Liver (tissue), 3 donors: Measurements from ENCODE around the gene SPATS1.

ENCODE experiments used
- CTCF ChIP-seq: fragments of 150-350 bp; IDR thresholded peaks from 2 replicates; pipeline ENCODE4 v1.5.1; 2017; ENCODE audit warnings: improper control_type of control experiment, low read depth, low read length; ENCODE audit not compliant: missing input control
- GABPA ChIP-seq, 2 donors: IDR thresholded peaks in 1 of 2; conservative IDR thresholded peaks in 1 of 2; 2 replicates each; pipeline ENCODE4 v1.6.1; 2016; ENCODE audit warnings: antibody characterized with exemption in 2 of 2, mild to moderate bottlenecking in 1 of 2, moderate library complexity in 1 of 2
- MAX ChIP-seq: IDR thresholded peaks from 2 replicates; pipeline ENCODE4 v1.6.1; 2016; ENCODE audit warnings: antibody characterized with exemption
- donor health status: healthy.
- donor health status: healthy.

- TF ChIP-seq CTCF: no peak
- TF ChIP-seq MAX: no peak
- TF ChIP-seq GABPA (IDR thresholded peaks at IDR 0.05 in 1 of 2, conservative IDR thresholded peaks at IDR 0.05 in 1 of 2): no peak
These were observed 44.0 kb downstream of the SPATS1 start for GRCh38 chr6:44386364-44386928.
